ENCODE results near the gene SOCS2. TPM values are rescaled to one million over a fixed set of nuclear protein-coding genes. Genes with fewer than 3 reads are reported as not detected.
A peak's percentile ranks its signal among the peaks of the same experiment; 100 is the strongest.
"Not testable (repeated sequence)": the region's sequence is repeated elsewhere in the genome, so short reads cannot be mapped to it uniquely, and the experiment has no call there.

Gene SOCS2
- polyA plus RNA-seq, 5 donors = 27.0 to 40.7 (median 35.2) TPM

DNA sequence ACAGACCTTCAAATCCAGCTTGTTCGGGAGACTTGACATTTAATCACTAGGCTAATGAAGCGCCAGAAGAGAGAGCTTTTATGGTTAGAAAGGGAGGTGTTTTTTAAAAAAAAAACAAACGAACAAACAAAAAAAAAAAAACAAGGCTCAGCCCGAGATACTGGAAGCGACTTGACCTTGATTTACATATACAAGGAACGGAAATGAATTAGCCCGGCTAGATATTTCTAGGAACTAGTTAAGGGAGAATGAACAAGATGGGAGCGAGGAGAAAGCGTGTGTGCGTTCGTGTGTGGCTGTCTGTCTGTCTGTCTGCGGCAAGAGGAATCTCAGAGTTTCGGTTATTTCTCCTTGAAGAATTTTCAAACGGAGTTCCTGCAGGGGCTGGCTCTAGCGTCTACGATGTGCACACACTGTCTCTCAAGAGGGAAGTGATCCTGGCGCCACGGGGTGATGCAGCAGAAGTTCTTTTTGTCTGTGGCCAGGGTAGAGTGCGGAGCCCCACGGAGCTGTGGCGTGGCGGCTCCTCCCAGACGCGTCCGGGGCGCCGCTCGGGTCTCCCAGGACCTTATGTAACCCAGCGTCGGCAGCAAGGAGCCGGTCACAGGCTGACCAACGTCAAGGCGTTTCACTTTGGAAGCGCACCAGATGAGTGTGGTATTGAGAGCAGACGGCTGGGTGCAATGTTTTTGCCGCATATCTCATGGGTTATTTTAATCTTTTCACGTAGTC, 18.8 kb downstream of the SOCS2 start:
- peak; percentile 68 for DNase-seq

DNA sequence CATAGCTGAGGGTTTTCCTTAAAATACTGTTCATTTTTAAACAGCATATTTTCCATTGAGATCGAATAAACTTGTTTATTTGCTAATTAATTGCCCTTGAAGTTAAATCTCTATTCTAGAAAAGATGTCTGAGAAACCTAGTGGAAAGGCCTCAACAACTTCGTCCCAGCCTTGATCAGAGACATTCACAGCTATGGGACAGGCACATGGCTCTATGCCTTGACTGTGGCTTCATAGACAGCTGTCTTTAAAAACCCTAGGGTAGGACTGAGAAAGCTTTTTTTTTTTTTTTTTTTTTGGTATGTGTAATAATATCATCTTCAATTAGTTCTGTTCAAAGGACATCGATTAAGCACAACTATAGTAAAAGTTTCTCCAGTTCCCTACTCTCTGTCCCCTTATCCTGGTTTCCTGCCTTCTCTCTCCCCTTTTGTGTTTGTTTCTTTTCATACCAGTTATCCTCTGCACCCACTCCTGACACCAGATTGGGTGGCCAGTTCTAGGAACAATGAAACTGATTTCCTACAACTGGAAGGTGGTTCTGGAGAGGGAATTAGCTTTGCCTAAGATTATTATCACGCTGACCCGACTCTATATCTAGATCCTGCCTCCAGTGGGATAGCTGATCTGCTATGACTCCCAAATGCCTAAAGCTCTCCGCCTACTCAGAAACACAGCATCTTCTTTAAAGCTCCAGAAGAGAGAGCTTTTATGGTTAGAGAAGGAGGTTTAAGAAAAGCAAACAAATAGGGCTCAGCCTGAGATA, 20.3 kb downstream of the SOCS2 start:
- DNase-seq = no peak

DNA sequence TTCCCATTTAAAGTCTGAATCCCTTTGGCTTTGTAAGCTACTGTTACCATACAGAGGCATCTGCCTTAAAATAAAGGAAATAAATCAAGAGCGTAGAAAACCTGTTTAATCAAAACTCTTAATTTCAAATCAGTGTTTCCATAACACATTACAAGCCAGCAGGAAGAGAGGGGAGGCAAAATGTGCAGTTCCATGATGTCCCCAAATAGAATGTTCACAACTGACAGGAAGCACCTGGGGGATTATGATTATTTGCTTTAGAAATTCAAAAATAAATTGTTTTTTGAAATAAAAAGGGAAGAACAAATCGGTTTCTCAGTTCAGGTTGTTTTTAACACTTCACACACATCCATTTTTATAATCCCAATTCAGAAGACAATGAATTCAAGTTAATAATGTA, 21.4 kb downstream of the SOCS2 start:
- no peak for DNase-seq

DNA sequence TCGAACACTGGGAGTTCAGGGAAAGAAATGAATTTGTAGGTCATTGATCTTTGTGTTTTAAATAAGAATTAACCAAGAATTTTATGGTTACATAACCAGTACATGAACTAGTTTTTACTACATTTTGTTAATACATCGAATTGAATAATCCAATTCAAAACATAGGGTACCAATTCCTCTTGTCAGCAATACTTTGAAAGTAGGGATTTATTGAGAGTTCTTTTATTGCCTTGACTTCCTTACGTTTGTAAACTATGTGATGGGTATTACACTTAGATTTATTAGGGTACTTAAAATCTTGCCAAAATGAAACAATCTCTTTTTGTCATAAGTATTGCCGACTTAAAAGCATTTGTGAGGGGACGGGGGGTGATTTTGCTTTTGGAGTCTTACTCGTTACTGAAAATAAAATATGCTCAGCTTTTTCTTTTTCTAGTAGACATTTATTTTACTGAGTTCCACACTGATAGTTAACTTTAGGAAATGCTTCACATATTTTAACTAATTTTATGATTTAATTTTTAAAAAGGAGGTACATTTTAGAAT, 22.4 kb downstream of the SOCS2 start:
- DNase-seq = no peak

DNA sequence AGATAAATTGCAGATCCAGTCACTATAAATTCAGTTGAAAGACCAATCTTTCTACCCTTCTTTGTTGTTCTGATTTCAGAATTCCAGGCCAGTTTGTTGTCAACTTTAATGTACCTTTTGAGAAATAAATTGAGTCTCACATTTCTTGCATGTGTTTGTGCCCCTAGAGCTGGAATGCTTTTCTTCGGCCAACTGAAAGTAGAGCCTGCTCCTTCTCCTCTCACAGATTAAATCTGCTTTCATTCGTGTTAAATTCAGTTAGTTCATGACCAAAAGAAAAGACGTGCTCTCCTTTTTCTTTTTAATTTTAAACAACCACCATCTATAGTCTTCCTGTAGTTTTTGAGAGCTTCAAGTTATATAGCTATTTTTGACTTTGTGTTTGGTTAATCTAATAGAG, 22.9 kb downstream of the SOCS2 start:
- no peak for DNase-seq

DNA sequence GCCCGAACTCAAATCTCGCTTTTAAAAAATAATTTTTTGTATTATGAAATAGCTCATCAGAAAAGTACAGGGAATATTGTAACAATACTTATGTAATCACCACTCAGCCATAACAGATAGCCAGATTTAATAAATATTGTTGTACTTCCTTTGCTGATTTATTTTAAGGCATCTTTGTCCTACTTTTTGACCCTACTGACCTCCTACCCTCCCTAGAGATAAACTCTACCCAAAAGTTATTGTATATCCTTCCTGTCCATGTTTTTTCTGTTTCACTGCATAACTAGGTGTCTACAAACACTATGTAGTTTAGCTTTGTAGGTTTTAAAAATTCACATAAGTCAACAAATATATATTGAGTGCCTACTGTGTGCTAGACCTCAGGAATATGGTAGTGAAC, 25.1 kb downstream of the SOCS2 start:
- DNase-seq = no peak

DNA sequence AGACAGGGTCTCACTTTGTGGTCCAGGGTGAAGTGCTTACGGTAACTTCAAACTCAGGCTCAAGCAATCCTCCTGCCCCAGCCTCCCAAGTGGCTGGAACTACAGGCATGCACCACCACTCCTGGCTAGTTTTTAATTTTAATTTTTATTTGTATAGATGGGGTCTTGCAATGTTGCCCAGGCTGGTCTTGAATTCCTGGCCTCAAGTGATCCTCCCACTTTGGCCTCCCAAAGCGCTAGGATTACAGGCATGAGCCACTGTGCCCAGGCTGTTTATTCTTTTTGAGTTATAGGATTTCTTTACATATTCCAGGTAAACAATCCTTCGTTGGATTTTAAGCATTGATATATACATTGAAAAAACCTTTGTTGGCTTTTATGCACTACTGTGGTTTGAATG, 26.7 kb downstream of the SOCS2 start:
- no peak for DNase-seq

DNA sequence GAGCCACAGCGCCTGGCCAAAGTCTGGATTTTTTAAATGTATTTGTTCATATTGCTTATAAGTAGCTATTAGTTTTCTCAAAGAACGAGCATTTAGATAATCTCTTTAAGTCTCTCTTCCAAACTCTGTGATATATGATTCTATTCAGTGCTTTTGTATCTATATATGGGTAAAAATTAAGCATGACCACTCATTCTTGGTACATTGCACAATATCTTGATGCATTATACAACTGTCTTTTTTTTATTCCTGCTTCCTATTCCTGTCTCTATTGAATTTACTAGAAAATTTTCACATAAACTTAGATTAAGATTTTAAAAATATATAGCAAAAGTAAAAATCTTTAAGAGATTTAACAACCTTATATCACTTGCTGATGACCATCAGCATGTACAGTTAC, 29.1 kb downstream of the SOCS2 start:
- peak in 1 of 2 donors; percentile 22 for DNase-seq

DNA sequence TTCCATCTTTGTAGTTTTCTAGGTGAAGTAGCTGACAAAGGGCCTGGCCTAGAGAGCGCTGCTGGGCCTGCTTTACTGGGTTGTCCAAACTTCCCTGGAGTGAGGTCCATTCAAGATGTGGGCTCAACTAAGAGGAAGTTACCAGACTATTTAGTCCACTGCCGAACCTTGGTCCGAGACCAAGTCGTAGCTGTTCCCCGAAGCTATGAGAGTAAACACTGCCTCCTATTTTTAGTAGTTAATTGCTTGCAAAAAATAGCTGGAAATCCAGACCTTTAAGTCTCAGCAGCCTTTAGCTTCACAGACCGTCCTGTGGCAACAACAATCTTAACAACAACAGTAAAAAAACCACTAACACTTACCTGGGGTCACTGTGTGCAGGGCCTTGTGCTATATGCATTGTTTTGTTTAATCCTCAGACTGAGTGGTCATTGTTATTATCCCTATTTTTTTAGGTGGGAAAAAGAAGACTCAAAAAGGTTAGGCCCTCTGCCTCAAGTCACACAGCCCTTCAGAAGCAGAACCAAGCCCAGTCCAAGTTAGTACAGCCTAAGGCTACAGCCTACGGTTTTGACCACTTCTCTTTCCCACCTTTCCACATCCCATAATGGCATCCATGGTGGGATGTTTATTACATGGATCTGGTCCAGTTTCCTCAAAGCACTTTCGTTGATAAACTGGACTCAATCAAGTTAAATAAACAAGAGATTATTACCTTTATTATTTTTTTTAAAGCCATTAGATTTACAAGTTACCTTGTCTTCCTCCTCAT, 30.6 kb downstream of the SOCS2 start:
- no peak for DNase-seq

DNA sequence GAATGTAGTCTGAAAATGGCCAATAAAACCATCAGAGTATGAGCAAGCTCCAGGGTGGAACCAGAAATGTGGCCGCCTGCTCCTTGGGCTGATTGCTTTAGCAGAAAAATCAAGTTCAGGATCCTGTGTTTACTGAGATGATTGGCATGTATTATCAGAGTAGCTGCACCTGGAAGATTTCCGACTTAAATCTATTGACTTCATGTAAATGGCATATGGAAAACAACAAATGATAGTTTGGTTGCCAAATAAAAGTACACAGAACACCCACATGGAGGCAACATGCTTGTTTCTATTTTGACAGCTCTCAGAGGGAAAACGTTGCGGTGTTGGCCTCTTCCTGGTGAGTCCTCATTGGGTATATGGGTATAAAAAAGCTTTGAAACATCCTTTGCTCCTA, 31.3 kb downstream of the SOCS2 start:
- no peak for DNase-seq

DNA sequence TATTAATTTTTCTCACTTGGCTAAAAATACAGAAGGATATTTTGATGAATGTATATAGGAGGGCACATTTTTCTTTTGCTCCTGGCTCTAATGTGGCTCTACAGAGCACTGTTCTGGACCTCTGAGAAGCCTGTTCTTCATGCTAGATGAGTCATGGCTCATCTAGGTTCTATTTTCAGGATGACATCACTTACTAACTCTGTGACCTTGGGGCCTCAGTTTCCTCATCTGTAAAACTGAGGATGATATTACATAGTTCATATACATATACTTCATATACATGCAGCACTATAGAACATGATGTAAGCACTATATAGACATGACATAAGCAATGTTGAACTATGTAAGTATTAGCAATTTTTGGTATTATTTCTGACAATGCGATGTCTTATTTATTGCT, 35.8 kb downstream of the SOCS2 start:
- no peak for DNase-seq

DNA sequence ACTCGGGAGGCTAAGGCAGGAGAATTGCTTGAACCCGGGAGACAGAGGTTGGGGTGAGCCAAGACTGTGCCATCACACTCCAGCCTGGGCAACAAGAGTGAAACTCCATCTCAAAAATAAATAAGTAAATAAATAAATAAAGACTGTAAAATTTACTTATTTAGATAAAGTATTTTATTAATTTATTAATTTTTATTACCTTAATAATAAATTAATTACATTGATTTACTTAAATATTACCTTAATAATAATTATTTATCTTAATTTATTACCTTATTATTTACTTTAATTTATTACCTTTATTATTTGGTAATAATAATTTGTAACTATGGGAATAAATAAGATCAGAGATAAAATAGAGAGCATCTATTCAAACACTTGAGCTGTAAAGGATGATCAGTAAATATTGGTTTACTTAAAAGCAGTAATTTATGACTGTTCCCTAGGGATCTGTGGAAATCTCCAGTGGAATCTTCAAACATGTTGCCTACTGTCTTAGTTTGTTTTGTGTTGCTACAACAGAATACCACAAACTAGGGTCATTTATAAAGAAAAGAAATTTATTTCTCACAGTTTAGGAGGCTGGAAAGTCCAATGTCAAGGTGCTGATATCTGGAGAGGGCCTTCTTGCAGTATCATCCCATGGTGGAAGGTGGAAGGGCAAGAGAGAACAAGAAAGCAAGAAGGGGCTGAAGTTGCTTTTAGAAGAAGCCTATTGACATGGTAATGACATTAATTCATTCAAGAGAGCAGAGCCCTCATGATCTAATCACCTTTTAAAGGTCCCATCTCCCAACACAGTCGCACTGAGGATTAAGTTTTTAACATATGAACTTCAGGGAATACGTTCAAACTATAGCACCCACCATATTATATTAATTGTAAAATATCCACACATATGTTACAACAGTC, 37.1 kb downstream of the SOCS2 start:
- DNase-seq = no peak

DNA sequence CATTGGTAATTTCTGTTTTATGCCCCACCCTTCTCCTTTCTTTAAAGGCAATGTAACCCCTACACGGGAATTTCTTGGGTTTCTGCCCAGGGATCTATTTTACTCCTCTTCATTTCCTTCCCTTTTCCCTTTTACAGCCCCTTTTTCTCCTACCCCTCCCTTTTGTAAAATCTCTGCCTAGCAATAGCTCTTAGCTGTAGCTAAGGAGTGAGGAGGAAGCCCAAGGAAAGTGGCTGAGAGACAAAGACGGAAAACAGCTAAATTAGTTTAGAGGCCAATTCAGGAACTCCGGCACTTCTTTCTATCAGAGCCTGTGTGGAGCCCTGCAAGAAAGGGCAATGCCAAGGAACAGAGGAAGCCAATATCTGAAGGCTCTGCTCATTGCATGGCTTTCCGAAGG, 40.3 kb downstream of the SOCS2 start:
- DNase-seq = no peak

DNA sequence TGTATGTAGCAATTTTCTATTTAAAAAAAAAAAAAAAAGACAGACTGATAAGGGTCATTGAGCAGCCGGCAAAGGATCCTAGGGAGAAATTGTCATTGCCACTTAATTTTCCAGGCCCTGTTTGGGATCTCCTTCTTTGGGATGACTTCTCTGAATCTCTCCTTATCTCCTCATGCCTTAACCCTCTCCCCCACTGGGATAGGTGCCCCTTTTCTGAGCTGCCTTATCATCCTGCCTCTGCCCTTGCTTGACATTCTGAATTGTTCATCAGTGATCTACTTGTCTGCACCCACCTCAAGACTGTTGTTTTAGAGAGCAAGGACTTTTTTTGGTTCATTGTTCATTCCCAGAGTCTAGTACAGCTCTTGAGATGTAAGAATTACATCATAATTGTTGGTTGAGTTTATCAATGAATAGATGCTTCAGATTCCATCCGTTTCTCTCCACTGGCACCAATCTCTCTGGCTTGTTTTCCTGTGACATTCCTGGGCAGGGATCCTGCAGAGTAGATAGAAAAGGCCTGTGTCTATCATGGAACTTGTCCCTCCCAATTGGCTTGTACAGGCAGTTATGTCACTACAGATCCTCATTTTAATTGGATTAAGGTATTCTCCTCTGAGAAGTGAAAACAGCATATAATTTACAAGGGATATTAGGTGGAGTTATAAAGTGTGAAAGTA, 42.6 kb downstream of the SOCS2 start:
- DNase-seq = no peak

DNA sequence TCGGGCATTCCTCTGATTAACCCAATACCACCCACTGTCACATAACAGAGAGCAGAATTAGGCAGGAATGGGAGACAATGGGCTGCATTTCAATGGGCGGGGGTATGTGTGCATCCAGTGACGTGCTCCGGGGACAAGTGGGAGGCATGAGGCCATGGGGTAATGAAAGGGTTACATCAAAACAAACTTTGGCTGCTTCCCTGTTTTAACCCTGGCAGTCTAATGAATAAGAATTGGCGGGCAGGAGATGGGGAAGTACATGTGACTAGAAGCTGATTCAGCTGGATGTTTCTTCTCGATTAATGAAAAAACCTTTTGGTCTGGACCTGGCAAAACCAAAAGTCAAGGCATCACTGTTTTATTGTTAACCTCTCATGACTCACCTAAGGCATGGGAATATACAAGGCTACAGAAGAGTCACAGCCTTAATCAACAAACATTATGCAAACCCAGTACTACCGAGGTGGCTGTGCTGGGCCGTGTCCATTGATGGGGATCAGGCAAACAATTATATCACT, 44.2 kb downstream of the SOCS2 start:
- no peak for DNase-seq

DNA sequence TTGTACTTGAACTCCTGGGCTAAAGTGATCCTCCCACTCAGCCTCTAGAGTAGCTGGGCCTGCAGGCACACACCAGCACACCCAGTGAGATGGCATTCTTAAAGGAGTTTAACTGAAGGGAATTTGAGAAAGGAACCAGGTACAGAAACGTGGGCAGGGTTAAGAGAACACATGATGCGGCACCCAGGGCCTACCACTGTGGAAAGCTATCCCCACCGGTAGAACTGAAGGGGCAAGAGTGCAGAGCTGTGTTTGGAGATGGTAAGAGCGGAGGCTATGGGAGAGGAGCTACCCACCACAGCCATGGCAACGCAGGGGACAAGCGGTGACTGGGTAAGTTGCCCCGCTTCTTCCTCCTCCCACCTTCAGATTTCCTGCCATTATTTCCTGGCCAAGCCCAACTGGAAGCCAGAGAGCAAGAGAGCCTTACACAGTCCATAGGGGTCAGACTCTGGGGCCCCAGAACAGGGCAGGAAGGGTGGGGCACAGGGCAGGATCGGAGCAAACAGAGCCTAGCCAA, 46.5 kb downstream of the SOCS2 start:
- DNase-seq = no peak

DNA sequence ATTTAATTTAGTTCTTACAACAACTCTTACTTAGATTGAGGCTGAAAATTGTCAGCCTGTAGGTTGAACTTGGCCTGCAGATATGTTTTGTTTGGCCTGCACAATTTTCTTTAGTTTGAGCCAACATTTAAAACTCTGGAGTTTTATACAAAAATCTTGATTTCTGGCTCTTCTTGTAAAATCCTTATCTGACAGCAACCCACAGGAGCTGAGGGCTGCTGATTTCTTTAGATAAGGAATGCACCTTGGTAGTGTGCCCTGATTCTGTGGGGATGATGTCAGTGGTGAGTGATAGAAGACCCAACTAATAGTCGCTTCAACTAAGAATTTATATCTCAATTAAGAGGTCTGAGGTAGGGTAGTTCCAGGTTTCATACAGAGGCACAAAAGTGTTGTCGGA, 49.5 kb downstream of the SOCS2 start:
- DNase-seq = no peak

DNA sequence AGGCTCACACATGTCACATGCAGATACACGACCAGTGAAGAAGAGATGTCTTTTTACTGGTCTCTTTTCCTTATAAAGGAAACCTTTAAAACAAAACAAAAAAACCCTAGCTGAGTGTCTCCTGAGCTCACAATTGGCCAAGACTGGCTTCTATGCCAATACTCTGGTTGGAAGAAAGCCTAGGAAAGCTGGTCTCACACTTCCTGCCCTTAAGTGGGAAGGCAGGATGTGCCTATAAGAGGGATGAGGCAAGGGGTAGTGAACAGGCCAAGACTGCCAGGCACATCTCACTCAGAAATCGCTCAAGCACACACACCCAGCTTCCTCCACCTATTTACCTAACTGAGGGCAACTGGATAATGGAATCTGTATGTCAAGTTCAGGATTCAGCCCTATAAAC, 50.0 kb downstream of the SOCS2 start:
- no peak for DNase-seq

DNA sequence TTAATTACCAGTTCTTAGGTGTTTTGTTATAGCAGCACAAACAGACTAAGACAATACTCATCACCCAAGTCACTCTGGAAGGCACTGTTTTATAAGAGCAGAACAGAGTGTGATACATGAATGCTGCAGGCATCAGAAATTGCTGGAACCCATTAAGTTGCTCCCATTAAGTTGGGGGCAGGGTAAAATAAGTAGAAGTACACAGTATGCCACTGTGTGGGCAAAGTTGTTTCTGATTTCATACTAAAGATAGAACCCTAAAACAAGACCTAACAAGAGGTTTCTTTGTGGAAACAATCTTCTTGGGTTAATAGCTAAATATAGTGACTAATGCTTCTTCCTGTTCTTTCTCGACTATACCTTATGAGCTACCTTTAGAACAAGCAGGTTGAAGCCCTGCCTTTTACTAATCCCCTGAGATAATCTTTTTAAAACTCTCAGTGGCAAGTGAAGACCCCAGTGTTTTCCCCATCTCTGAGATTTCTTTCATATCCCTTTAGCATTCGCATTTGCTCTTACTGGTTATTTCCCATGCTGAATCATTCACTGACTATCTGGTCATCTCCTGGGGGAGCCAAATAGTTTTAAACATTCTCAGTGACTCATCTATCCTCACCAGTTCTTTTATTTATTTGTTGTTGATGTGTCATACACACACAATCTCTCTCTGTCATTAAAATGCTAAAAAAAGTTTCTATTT, 52.3 kb downstream of the SOCS2 start:
- DNase-seq = no peak

DNA sequence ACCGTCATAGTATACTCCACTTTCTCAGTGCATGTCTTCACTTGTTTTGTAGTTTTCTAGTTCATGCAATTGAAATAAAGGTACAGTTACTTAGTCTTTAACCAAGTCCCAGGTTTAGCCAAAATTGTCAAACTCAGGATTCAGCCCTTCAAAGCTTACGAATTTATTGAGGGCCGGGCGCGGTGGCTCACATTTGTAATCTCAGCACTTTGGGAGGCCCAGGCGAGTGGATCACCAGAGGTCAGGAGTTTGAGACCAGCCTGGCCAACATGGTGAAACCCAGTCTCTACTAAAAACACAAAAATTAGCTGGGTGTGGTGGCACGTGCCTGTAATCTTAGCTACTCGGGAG, 52.8 kb downstream of the SOCS2 start:
- DNase-seq = not testable (repeated sequence)
